MCF 10A (cell line): ENCODE measurements around the gene SEMA7A. TPM values are rescaled to one million over a fixed set of nuclear protein-coding genes. Genes with fewer than 3 reads are reported as not detected.
A peak's percentile ranks its signal among the peaks of the same experiment; 100 is the strongest.

Experiments
- BruUV-seq: library from RNA; stranded (reverse); fragments of 400-500 nt; replicated peaks from 2 replicates; lab custom pipeline; 2021; lab: Mats Ljungman, UMichigan
- CTCF ChIA-PET: fragments of 300-600 bp; sonication (Branson Sonifier 250); formaldehyde crosslinking; extraction: SDS; loops from one replicate; lab custom pipeline; 2021; ENCODE audit warnings: antibody characterized with exemption, inconsistent platforms; lab: Yijun Ruan, JAX
- POLR2A ChIA-PET: fragments of 300-600, 350-650 bp; sonication (Branson Sonifier 250); formaldehyde crosslinking; extraction: SDS; loops from one replicate; lab custom pipeline; 2020; ENCODE audit warnings: antibody characterized with exemption, inconsistent platforms; lab: Yijun Ruan, JAX
- DNase-seq: peaks from one replicate; pipeline ENCODE4 v3.0.0-alpha.2; 2018; ENCODE audit not compliant: unreplicated experiment
- H3K27ac Mint-ChIP-seq: one replicate; pipeline ENCODE4 v1.8.0; 2022; ENCODE audit warnings: mild to moderate bottlenecking, low read depth, mixed read lengths; ENCODE audit not compliant: unreplicated experiment
- H3K27me3 Mint-ChIP-seq: one replicate; pipeline ENCODE4 v1.8.0; 2022; ENCODE audit warnings: mixed read lengths; ENCODE audit not compliant: insufficient read depth, unreplicated experiment
- H3K36me3 Mint-ChIP-seq: one replicate; pipeline ENCODE4 v1.8.0; 2022; ENCODE audit warnings: mild to moderate bottlenecking, moderate library complexity, mixed read lengths; ENCODE audit not compliant: insufficient read depth, unreplicated experiment
- H3K4me1 Mint-ChIP-seq: one replicate; pipeline ENCODE4 v1.8.0; 2022; ENCODE audit warnings: mixed read lengths; ENCODE audit not compliant: insufficient read depth, unreplicated experiment
- H3K4me3 Mint-ChIP-seq: one replicate; pipeline ENCODE4 v1.8.0; 2022; ENCODE audit warnings: mild to moderate bottlenecking, moderate library complexity, mixed read lengths; ENCODE audit not compliant: unreplicated experiment
- H3K9me3 Mint-ChIP-seq: one replicate; pipeline ENCODE4 v1.8.0; 2022; ENCODE audit warnings: mixed read lengths; ENCODE audit not compliant: unreplicated experiment
- CTCF ChIP-seq: fragments of 200-600 bp; IDR thresholded peaks from one replicate; pipeline ENCODE4 v1.8.0; 2022; ENCODE audit warnings: antibody characterized with exemption, mild to moderate bottlenecking; ENCODE audit not compliant: unreplicated experiment
- intact Hi-C: fragments of 100-400 bp; cut with micrococcal nuclease; formaldehyde crosslinking; loops from 2 replicates; pipeline ENCODE4 v1.14.1; 2022
- total RNA-seq: library from RNA; stranded (reverse); gene quantifications from 2 replicates; pipeline ENCODE4 v1.2.3, GENCODE V29; 2022

SEMA7A gene
- total RNA-seq, 1 experiment from 2014 or later, result 1.6 TPM

GRCh38 chr15:74444106-74445062 lies 10.6 kb upstream of the SEMA7A start:
- H3K4me1 Mint-ChIP-seq, result no peaks in the 10 kb centered on the region
- intact Hi-C loops, result no loop called here
- H3K36me3 Mint-ChIP-seq, result peaks cover 22% of the 10 kb centered on the region
- POLR2A ChIA-PET, result no interaction called here
- no peak for TF ChIP-seq CTCF
- no peaks in the 10 kb centered on the region for H3K27me3 Mint-ChIP-seq
- no peak for DNase-seq
- no TSS peak for BruUV-seq
- CTCF ChIA-PET, result interaction anchor here (0.6 to 10.9 kb wide), 3 partner anchors 60 to 356 kb away, joined by 3 to 112 read pairs (median 6); no protein-coding TSS in a partner anchor
- H3K27ac Mint-ChIP-seq, result no peak overlapping the region
- H3K4me3 Mint-ChIP-seq, result no peak overlapping the region
- no peaks in the 10 kb centered on the region for H3K9me3 Mint-ChIP-seq

- intact Hi-C loops, result no loop called here
- no peak for TF ChIP-seq CTCF
- Mint-ChIP-seq H3K9me3 (no peaks in the 10 kb centered on the region), H3K4me3 (no peak overlapping the region), H3K27me3 (no peaks in the 10 kb centered on the region), H3K27ac (peak overlapping the region; percentile 16), H3K36me3 (peaks cover 14% of the 10 kb centered on the region), H3K4me1 (no peaks in the 10 kb centered on the region)
- ChIA-PET POLR2A (interaction anchor here (2.1 kb wide), 1 partner anchor 18 kb away, joined by 8 read pairs; the partner anchor contains the start of gene UBL7), CTCF (interaction anchor here (0.5 to 10.9 kb wide), 9 partner anchors 12 to 316 kb away, joined by 3 to 112 read pairs (median 3); partner anchors contain the start of genes CYP11A1 and UBL7)
- DNase-seq, result no peak
- BruUV-seq, result no TSS peak
Measured at GRCh38 chr15:74443100-74443909, 9.5 kb upstream of the SEMA7A start.

GRCh38 chr15:74442604-74443003 lies 8.8 kb upstream of the SEMA7A start:
- ChIA-PET POLR2A (interaction anchor here (2.1 kb wide), 1 partner anchor 18 kb away, joined by 8 read pairs; the partner anchor contains the start of gene UBL7), CTCF (interaction anchor here (0.5 to 10.9 kb wide), 7 partner anchors 13 to 174 kb away, joined by 3 to 112 read pairs (median 3); partner anchors contain the start of gene UBL7)
- BruUV-seq, result no TSS peak
- H3K9me3 Mint-ChIP-seq, result no peaks in the 10 kb centered on the region
- no peak overlapping the region for H3K27ac Mint-ChIP-seq
- H3K27me3 Mint-ChIP-seq, result no peaks in the 10 kb centered on the region
- no peak for TF ChIP-seq CTCF
- H3K36me3 Mint-ChIP-seq, result peaks cover 11% of the 10 kb centered on the region
- no peak for DNase-seq
- H3K4me1 Mint-ChIP-seq, result no peaks in the 10 kb centered on the region
- no peak overlapping the region for H3K4me3 Mint-ChIP-seq
- intact Hi-C loops, result no loop called here
